Activated CD4-positive, alpha-beta T cell treated with anti-CD3 and anti-CD28 coated beads, Interleukin-10, Interleukin-2, amounts not matched to agents 100 ng/mL and 50 ng/mL, durations not matched to agents 16 hours and 8 hours (primary cell): ENCODE results near the gene SHISA6.
"Not testable (repeated sequence)": the region's sequence is repeated elsewhere in the genome, so short reads cannot be mapped to it uniquely, and the experiment has no call there.

Experiments used
- DNase-seq: peaks from one replicate; pipeline ENCODE4 v3.0.0-alpha.2; 2020

SHISA6 gene

DNA sequence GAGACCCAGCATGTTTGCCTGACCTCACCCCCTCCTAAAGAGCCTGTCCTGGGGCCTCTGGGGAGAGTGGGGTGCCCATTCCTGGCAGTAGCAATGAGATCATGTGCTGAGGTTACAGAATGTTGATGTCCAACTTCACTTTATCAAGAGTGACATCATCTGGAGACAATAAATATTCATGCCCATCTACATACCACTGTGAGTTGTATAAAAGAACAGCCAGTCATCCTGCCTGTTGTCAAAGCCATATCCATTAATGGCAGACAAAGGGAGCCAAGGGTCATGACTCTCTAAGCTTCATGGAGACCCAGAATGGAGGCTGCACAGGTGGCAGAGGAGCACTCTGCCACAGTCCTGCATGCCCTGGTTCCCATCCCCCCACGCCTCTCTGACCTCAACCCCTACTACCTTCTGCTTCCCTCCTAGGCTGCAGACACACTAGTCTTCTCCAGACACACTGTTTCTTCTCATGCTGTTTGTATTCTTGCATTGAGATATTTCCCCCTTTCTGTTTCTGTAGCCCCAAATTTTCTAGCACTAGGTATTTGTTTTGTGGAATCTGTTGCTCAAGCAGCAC lies 27.1 kb downstream of the SHISA6 start:
- DNase-seq: no peak

DNA sequence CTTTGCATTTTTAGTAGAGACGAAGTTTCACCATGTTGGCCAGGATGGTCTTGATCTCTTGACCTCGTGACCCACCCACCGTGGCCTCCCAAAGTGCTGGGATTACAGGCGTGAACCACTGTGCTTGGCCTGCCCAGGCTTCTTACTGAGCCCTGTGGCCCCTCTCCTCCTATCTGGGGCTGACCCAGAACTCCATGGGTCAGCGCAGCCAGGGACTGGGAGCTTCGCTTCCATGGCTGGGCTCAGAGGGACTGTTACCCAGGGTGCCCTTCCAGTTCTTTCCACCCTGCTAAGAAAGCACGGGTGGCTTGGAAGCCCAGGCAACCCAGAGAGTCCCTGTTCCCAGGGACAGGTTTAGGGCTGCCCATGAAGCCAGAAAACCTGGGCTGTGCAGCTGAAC lies 28.2 kb downstream of the SHISA6 start:
- no peak for DNase-seq

DNA sequence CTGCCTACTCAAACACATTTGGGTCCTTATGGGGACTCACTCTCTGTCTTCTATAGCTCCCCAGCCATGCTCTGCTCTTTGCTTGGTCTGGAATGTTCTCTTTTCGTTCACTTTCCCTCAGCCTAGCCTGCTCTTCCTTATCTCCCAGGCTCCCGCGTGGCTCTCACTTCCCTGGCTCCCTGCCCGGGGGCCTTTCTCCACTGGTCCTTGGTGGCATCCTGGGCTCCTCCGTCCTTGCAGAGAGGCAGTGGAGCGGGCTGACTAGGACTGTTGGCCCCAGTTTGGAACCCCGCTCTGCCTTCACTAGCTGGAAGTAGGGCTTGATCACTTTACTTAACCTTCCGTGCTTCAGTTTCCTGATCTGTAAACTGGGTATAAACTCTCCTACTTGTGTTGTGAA lies 31.2 kb downstream of the SHISA6 start:
- DNase-seq: no peak

DNA sequence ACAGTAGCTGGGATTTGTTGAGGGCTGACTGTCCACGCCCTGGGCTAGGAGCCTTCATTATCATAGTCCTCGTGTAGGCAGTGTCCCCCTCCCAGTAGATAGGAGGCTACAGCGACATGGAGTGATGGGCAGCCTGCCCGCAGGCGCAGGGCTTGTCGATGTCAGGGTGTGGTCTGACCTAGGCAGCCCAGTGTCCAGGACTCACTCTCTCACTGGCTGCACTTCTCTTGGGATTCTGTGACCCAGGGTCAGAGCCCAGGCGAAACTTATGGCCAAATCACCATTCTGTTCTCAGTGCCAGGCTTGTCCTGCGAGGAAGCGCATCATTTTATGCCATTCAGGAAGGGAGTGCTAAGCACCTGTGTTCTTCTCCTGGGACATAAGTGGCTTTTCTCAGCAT lies 32.6 kb downstream of the SHISA6 start:
- no peak for DNase-seq

DNA sequence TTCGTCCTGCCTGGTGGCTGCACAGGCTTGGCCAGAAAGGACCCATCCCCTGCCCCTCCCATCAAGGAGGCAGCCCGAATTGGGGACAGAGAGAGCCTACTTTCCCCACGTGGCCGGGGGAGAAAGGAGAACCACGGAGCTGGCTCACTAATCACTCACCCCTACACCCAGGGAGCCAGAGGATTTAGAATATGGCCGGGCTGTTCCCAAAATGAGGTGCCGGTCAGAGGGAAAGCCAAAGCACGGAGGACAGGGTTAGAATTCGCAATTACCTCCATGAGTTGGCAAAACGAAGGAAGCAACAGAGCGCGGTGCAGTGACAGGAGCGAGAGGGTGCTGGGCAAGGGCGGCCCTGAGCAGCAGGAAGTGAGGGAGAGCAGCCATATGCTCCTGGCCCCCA lies 33.1 kb downstream of the SHISA6 start:
- DNase-seq: no peak

DNA sequence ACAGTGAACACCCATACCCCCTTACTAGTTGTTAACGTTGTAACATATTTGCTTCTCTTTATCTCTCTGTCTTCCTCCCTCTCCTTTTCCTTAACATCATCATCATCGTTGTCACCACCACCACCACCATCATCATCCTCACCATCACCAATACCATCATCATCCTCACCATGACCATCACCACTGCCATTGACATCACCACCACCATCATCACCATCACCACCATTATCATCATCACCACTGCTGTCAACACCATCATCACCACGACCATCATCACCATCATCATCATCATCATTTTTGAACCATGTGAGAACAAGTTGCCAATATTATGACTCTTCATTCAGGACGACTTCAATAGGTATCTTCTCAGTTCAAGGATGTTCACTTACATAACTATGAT lies 35.5 kb downstream of the SHISA6 start:
- DNase-seq: no peak

DNA sequence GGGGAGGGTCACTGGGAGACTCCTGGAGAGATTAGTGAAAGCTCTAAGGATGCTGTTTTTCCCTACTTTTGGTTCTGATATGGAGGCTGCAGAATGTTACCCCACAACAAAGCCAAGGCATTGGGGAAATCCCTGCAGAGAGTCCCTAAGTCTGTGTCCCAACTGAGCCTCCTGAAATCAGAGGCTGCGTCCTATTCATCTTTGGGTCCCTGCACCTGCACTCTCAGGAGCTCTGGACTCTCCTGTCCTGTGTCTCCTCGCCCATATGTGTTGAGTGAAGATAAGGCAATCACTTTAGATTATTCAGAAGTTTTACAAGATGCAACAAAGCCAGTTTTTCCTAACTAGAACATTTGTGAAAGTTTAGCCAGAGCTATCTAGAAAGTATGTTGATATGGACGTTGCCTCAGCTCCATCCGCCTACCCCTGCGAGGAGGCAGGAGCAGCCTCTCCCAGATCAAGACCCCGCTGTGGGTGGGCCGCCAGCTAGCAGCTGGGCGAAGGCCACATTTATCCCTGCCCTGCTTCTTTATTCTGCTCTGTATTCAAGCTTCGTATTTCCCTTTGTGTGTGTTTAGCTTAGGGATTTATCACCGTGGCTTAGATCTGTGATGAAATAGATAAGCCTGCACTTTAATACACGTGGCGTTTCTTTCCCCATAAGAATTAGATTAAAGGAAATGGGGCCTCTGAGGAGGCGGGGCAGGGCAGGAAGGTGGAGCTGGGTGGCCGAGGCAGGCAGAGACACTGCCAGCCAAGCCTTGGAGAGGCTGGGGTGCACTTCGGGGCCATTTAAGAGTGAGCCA lies 37.4 kb downstream of the SHISA6 start:
- no peak for DNase-seq

DNA sequence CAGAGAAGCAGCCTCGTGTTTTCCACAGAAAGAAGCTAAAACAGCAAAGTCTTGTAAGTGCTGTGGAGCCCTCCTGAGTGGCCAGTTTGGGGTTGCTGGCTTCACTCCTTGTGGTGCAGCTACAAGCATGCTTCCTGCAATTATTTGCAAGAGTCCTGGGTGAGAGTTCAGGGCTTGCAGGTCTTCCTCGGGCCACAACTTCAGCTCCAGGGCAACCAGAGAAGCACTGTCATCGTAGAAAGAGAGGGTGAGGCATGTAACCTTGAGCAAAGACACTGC lies 37.9 kb downstream of the SHISA6 start:
- no peak for DNase-seq

DNA sequence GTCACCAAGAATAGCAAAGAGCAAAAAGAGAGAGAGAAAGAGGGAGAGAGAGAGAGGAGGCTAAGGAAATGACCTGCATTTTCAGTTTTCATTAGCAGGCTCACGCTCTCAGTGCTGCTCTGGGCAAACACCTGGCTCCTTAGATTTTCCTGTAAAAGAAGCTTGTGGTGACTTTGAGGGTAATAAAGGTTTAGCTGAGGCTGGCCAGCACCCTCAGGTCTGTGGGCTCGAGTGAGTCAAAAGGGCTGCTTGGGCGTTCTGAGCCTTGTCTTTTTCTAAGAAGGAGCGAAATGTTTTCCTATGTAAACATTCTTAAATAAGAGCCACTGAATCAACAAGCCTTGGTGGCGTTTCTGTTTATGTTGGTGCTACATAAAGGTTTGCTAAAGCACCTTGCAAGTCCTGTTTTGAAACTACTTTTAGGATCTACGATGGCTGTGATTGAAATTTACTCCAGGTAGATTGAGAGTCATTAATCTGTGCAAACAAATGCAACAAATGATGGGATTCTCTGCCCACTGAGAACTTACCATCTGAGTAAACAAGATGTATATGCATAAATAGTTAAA lies 38.8 kb downstream of the SHISA6 start:
- no peak for DNase-seq

DNA sequence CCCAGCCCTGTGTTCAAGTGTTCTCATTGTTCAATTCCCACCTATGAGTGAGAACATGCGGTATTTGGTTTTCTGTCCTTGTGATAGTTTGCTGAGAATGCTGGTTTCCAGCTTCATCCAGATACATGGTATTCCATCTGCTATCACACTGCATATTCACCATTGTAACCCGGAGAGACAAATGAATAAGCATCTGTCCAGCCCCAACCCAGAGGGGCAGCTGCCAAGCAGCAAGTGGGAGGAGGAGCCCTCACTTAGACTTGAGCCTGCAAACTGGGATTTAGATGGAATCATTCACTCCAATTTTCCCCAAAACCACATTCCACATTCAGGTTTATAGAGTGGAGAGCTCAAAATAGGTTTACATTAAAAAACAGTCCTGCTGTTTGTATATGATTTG lies 41.6 kb downstream of the SHISA6 start:
- DNase-seq: no peak

DNA sequence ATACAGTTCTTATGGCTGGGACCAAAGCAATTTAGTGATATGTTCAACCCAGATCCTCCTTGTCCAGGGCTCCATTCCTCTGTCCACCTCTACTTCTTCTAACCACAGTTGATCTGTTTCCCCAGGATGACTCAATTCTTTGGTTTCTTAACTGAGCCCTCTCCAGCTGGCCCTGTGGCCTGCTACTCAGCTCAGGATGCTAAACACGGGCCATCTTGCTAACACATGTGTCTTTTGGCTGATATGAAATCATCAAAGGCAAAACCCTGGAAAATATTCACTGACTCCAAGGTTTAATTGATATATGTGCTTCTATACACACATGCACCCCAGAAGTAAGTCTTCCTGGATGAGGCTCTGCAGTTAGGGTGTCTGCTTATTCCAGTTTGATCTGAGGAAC lies 43.8 kb downstream of the SHISA6 start:
- no peak for DNase-seq

DNA sequence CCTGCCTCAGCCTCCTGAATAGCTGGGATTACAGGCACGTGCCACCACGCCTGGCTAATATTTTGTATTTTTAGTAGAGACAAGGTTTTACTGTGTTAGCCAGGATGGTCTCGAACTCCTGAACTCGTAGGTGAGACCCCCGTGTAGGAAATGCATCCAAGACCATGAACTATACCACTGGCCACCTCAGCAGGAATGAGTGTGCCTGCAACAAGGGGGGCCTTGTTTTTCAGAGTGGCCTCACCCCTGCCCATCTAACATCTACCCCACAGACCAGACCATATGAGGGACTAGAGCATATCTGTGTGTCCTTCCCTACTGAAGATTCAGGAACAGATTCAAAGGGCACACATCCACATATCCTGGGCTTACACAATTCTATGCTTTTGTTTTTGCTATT lies 44.9 kb downstream of the SHISA6 start:
- DNase-seq: no peak

DNA sequence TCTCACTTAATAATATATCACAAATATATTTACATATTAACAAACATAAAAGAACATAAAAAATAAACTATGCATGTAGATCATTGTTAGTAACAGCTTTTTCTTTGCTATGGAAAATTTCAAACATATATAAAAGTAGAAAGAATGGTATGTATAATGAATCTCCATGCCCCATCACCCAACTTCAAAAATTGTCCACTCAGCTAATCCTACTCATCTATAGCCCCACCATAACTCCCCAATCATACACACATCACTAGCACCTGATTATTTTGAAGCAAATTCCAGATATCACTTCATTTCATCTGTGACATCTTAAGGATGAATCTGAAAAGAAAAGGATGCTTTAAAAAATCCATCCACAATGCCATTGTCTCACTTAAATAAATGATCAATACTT lies 46.8 kb downstream of the SHISA6 start:
- DNase-seq: no peak

DNA sequence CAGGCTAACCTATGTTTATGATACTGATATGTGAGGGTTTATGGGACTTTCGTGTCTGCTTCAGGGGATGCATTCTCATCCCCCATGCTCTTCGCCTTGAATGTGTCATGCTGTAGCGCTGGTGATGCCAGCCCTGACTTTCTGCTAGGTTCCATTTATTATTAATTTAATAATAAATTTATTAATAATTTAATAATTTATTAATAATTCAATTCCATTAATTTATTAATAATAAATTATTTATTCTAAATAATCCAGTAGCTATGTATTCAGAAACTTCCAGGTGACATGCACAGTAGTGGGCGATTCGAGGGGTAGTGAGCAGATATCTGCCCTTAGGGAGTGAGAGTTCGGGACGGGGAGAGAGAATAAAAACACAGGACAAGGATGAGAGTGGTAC lies 49.8 kb downstream of the SHISA6 start:
- DNase-seq: no peak

DNA sequence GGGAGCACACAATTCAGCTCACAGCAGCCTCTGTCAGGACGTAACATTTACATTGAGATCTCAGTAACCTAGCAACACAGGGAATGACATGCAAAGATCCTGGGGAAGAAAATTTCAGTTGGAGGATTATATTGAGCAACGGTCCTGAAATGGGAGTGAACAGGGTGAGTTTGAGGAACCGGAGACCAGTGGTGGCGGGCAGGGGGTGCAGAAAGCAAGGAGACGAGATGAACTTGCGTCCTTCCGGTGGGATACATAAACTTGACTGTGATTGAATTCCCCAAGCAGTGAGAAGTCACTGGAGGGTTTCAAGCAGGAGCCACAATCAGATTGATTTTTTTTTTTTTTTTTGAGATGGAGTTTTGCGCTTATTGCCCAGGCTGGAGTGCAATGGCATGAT lies 51.5 kb downstream of the SHISA6 start:
- DNase-seq: no peak

DNA sequence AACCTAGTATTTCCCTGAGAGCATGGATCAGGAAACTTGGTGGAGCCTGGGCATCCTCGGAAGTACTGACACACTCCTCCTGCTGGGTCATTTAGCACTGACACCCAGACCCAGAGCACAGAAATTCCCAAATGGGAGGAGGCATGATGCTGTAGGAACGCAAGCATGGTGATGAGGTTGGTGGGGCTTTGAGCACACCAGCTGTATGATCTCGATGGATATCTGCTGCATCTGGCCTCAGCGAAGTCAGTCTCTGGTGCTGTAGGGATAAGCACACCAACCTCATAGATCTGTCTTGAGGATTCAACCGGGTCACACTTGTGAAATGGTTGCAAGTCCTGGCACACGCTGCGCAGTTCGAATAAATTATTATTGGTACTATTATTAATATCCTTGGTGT lies 52.5 kb downstream of the SHISA6 start:
- no peak for DNase-seq

DNA sequence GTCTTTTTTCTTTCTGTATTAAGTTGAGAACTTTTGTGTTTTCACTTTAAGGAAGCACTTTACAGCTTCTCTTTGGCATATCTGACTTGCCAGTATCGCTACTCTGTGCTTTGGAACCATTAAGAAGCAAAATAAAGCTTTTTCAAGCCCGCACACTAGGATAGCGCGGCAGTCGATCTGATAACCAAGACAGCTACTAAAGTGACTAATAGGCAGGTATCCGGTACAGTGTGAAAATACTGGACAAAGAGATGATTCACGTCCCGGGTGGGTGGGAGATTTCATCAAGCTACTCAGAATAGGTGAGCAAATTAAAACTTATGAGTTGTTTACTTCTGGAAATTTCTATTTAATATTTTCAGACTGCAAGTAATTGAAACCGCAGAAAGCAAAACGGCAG lies 53.8 kb downstream of the SHISA6 start:
- no peak for DNase-seq

DNA sequence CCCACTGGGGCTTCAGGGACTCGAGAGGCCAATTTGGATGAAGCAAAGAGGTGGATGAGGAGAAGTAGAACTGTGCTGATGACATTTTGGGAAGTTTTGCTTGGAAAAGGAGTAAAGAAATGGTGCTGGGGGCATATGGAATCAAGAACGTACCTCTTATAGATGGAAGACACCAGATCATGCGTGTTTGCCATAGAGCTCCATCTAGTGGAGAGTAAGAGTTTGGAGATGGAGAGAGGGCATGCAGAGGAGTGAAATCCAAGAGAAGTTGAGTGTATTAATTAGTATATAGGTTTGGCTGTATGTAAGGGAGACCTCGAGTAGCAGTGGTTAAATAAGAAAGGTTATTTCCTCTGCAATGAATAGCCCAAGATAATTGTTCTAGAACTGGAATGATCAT lies 56.0 kb downstream of the SHISA6 start:
- DNase-seq: peak; percentile 18

DNA sequence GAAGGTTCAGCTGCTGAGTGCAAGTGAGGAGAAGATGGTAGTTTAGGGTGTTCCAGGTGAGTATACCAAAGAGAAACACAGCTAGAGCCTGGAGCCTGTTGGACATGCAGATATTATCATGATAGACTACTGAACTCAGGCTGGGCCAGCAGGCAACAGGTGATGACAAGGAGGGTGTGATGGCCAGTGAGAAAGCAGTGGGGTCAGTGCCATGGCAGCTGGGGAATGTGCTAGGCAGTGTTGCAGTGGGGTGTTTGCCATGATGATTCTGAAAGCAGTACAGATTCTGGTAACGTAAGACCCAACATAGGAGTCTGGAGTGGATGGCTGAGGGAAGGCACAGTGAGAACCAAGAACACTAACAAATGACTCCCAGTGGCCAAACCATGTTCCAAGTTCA lies 57.4 kb downstream of the SHISA6 start:
- DNase-seq: no peak

DNA sequence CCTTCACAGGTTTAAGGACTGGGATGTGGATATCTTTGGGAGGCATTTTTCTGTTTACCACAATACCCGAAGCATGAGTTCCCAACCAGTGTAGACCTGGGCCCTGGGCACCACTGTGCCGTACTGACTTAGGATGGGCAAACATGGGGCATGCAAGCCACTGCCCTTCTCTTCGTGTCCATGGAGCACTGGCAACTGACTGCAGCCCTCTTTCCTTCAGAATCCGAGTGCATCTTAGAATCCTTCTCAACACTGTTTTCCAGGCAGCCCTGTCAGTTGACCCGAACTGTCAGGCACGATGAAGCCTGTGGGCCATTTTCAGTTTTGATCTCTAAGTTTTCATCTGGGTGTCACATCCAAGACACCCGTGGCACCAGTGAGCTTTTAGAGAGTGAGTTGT lies 59.2 kb downstream of the SHISA6 start:
- DNase-seq: no peak

DNA sequence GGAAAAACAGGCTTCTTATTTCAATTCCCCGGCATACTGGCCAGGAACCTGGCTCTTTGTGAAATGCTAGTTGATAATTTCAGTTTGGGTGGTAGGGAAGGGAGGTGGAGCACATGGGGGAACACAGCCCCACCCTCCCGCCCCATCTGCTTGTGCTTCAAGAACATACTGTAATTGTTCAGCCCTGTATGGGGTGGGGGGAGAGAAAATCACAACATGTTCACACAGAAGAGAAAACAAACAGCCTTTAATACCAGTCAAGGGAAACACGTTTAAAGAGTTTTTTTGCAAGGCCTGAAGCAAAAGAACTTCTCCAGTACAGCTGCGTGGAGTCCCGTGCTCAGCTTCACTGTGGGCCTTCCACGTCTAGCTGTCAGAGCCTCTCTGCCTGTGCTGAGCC lies 59.7 kb downstream of the SHISA6 start:
- no peak for DNase-seq

DNA sequence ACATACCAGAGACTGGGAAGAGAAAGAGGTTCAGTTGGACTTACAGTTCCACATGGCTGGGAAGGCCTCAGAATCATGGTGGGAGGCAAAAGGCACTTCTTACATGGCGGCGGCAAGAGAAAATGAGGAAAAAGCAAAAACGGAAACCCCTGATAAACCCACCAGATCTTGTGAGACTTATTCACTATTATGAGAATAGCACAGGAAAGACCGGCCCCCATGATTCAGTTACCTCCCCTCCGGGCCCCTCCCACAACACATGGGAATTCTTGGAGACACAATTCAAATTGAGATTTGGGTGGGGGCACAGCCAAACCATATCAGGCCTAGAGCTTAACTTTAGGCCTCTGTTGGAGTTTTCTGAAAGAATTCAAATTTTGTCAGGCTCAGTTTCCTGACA lies 60.9 kb downstream of the SHISA6 start:
- DNase-seq: not testable (repeated sequence)

DNA sequence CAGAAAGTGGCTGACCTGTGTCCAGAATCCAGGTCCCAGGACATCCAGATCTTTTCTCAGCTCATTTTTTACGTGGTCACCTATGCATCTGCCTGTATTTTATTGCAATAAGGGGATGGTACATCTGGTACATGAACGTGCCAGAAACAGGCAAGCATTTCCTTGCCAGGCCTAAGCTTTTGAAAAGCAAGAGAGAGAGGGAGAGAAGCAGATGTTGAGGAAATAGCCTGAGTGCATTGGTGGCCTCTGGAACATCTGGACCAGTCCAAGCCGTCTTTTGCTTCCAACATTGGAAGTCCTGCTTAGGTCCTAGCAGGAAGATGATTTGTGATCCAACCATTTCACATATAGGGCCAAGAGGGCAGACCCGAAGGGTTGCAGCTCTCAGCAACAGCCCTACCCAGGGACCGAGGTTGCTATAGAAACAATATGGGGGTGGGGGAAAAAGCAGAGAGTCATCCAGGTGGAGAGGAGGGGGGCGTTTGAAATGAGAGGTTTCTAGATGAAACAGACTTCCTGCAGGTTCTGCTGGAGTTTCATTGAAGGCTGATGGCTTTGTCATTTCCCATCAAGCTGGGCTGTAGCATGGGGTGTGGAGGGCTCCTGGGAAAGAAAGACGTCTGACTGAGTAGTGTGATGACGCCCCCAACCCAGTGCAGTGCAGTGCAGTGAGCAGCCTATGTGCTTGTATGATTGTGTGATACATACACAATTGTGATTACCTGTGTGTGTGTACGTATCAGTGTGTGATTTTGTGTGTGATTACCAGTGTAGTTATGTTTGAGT lies 61.6 kb downstream of the SHISA6 start:
- DNase-seq: no peak

DNA sequence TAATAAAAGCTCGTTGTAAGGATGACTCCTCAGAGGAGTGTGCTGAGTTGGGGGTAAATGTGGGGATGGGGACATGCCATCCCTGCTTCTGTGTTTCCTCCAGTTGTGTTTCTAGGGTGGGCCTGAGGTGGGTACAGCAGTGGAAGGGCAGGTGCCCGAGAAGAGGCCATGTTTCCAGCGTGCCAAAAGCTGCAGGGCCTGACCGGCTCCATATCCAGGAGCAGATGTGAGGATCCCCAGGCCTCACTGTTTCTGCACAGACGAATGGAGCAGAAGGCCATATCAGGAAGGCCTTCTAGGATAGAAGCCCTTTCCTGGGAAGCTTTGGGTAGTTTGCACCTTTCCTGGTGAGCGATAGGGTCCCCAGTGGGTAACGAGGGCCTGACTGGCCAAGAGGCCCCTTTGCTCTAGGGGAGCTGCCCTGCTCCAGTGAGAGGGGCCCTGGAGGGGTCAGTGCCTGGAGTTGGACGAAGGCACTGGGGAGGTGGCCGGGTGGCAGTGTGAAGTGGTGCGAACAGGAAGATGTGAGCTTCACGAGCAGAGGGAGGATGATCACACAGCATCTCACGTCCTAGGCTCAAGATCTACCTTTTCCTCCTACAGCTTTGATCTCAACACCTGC lies 62.9 kb downstream of the SHISA6 start:
- no peak for DNase-seq
